ENCODE data around the gene RPL35. TPM values are rescaled to one million over a fixed set of nuclear protein-coding genes. Genes with fewer than 3 reads are reported as not detected.

Gene RPL35
- total and polyA plus RNA-seq, 2 of the 8 experiments (the other 6 are each of a cell fraction or from before 2014, with no cell fraction given), result 1,831 to 2,448 TPM

DNA sequence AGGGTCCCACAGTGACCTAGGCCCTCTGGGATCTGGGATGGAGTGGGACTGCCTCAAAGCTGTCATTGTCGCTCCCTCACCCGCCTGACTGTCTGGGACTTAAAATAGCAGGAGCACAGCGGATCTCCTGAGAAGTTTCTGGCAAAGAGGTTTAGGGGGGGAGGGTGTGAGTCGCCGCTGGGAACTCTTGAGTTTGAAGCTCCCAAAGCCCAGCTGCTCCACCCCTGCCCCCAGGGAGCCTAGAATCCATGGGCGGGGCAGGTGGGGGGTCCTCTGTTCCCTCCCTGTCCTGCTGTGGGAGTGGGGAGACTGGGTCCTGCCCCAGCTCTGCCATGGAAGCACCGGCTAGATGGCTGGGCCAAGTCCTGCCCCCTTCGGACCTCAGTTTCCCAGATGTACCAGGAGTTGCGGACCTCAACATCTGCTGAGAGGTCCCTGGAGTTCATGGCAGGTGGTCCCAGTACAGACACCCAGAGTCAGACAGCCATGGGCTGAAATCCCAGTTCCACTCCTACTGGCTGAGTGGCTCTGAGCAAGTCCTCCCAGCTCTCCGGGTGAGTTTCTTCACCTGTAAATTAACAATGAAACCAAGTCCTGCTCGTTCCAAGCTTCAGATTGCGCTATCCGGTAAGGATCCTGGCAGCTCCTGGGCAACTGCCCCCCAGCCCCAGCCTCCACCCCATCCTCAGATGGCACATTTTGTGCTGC is 9.5 kb downstream of the RPL35 start:
- Histone ChIP-seq H2BK5ac (ENCODE audit: low read depth, low read length) (no peak overlapping the region; the same call in 1 of the 2 replicates), H4K8ac (ENCODE audit: extremely low read depth, insufficient read depth, low read length) (no peak overlapping the region), H3K79me1 (ENCODE audit: low read depth, low read length) (no peaks in the 10 kb centered on the region), H3K4ac (replicated peaks; ENCODE audit: insufficient read length, low read depth, low read length) (no peak overlapping the region), H3K9ac (replicated peaks in 1 of 4; ENCODE audit: extremely low read depth in 1 of 4, low read depth in 3 of 4, low read length in 3 of 4) (no peak overlapping the region), H3K27ac (ENCODE audit: low read depth, low read length) (no peak overlapping the region), H2BK15ac (ENCODE audit: low read length) (no peak overlapping the region), H2AK5ac (ENCODE audit: low read depth, low read length) (no peak overlapping the region), H4K5ac (ENCODE audit: insufficient read length, low read depth, low read length) (no peak overlapping the region), H3K18ac (ENCODE audit: extremely low read depth, low read length) (no peak overlapping the region), H3K23me2 (ENCODE audit: low read depth, low read length) (no peaks in the 10 kb centered on the region; the same call in 1 of the 2 replicates), H3K14ac (ENCODE audit: insufficient read length) (no peak overlapping the region), H4K91ac (replicated peaks; ENCODE audit: insufficient read length, low read length) (no peak overlapping the region), H3K56ac (replicated peaks; ENCODE audit: insufficient read length, low read depth, low read length) (no peak overlapping the region), H3K79me2 (ENCODE audit: control insufficient read depth in 1 of 2, insufficient read depth in 2 of 2, low read length in 2 of 2) (no peaks in the 10 kb centered on the region), H3K4me1 (replicated peaks in 1 of 4; ENCODE audit: control insufficient read depth in 3 of 4, insufficient read depth in 4 of 4, low read length in 3 of 4) (0 out of 7 replicates have a peak, but pooled peaks cover 0 to 3% (median under 1%) of the 10 kb centered on the region in 4 experiments), H3K23ac (ENCODE audit: insufficient read length) (no peak overlapping the region), H3K9me3 (ENCODE audit: insufficient read depth in 2 of 2, low read depth in 1 of 2, low read length in 1 of 2) (no peaks in the 10 kb centered on the region), H2BK20ac (ENCODE audit: low read length) (0 out of 2 replicates have a peak overlapping the region, but pooled peaks have one; percentile 80), H3K36me3 (ENCODE audit: control insufficient read depth in 2 of 4, insufficient read depth in 4 of 4, low read length in 3 of 4) (peaks cover 2 to 7% (median 3%) of the 10 kb centered on the region in 4 experiments; a peak in 6 of 8 replicates), H4K20me1 (replicated peaks in 1 of 2; ENCODE audit: control insufficient read depth in 1 of 2, insufficient read depth in 2 of 2, low read length in 2 of 2) (peaks cover 7 to 11% of the 10 kb centered on the region in 2 experiments), H2BK12ac (ENCODE audit: low read depth, low read length) (peak overlapping the region; percentile 50; the same call in 1 of the 2 replicates), H3K4me3 (ENCODE audit: extremely low read depth in 1 of 4, insufficient read depth in 2 of 4, low read depth in 3 of 4, low read length in 4 of 4) (peak overlapping the region in 3 of 4 experiments; percentile 43 to 61 (median 54); a peak in 4 of 8 replicates), H3K27me3 (replicated peaks in 1 of 4; ENCODE audit: control insufficient read depth in 3 of 4, extremely low read depth in 1 of 4, insufficient read depth in 3 of 4, low read length in 3 of 4) (no peaks in the 10 kb centered on the region), H2BK120ac (replicated peaks; ENCODE audit: low read depth, low read length) (no peak overlapping the region), H2AFZ (ENCODE audit: low read length) (no peak overlapping the region), H3K4me2 (ENCODE audit: insufficient read depth in 1 of 2, low read depth in 2 of 2, low read length in 2 of 2) (peak overlapping the region; percentile 4 to 88; a peak in 2 of 4 replicates)
- ChIA-PET POLR2A (ENCODE audit: partially characterized antibody) (interaction anchor here (0.7 to 25.5 kb wide), 10 partner anchors 9 to 78 kb away, joined by 4 to 573 read pairs (median 4); partner anchors contain the start of genes ARPC5L, NR6A1, OLFML2A and RPL35), CTCF (ENCODE audit: partially characterized antibody) (interaction anchor here (0.6 to 42.1 kb wide), 44 partner anchors 10 to 502 kb away, joined by 3 to 1529 read pairs (median 6); partner anchors contain the start of genes ARPC5L, NR6A1, OLFML2A and RPL35)
- TF ChIP-seq HDAC2 (IDR thresholded peaks at IDR 0.05; ENCODE audit: borderline replicate concordance in 1 of 2, low read depth in 2 of 2, low read length in 2 of 2), result no peak
- no peak for TF ChIP-seq HDAC6 (IDR thresholded peaks at IDR 0.05; ENCODE audit: low read depth, low read length)
- no peak for TF ChIP-seq RNF2 (IDR thresholded peaks at IDR 0.05; ENCODE audit: borderline replicate concordance, low read depth, low read length, missing control alignments, poor library complexity, severe bottlenecking)
- no peak for TF ChIP-seq SUZ12 (IDR thresholded peaks at IDR 0.05; ENCODE audit: low read length)
- no peak for TF ChIP-seq MAFK (IDR thresholded peaks at IDR 0.05; ENCODE audit: low read depth, low read length)
- TF ChIP-seq SAP30 (IDR thresholded peaks at IDR 0.05; ENCODE audit: insufficient read depth, insufficient replicate concordance, low read length), result no peak
- WGBS, 2 experiments (ENCODE audit: extremely low coverage in 1 of 2, insufficient coverage in 1 of 2, insufficient read length in 1 of 2, insufficient replicate concordance in 2 of 2, low coverage in 1 of 2, low lambda C conversion rate in 2 of 2, missing lambda C conversion rate in 1 of 2), result 88% methylated on average over 13 of the region's 13 CpGs; no CpG with 5 or more reads in 1 of the 2 experiments
- DNase-seq (ENCODE audit: low read depth in 1 of 2, low spot score in 2 of 2) (no peak), FAIRE-seq (no peak)
